Omental fat pad (tissue), 4 donors: ENCODE data around the gene ANKRD44. TPM values are rescaled to one million over a fixed set of nuclear protein-coding genes. Genes with fewer than 3 reads are reported as not detected.

ENCODE experiments used
- ATAC-seq: fragments of 150-250 bp; one replicate; pipeline ENCODE4 v1.9.1; 2016; ENCODE audit warnings: mild to moderate bottlenecking, moderate library complexity; ENCODE audit not compliant: low FRiP score
- DNase-seq: peaks from one replicate; pipeline ENCODE4 v3.0.0-alpha.2; 2019; ENCODE audit warnings: low spot score
- total RNA-seq, 4 donors: library from RNA; depleted of rRNA; stranded (reverse); fragments of >200 nt; gene quantifications; one replicate each; pipeline ENCODE4 v1.1.0, GENCODE V29; 2016
- TF ChIP-seq, protein P1 (sequence below), 3 donors: fragments of 450-650 bp; IDR thresholded peaks; one replicate each; pipeline ENCODE4 v1.5.1; 2016 to 2017; ENCODE audit warnings: antibody characterized with exemption in 3 of 3, mild to moderate bottlenecking in 3 of 3, moderate library complexity in 2 of 3

Gene ANKRD44
- total RNA-seq, 4 donors from 2014 or later: 18.4 to 56.3 (median 30.1) TPM

DNA sequence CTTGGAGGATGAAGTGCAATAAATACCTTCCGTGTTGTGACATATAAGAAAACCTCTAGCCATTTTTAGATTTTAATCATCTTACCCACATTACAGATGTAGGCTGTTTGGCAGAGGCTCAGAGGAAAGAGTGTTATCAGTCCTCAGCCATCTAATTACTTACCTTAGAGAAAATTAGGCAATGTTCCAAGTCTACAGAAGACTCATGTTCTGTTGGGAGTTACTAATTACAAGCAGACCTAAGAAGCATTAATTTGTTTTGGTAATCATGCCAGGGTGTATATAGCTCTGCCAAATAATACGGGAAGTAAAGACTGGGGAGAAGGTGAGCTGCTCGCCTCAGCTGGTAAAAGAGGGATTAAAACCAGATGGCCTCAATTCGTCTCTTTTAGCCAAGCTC is 258.2 kb downstream of the ANKRD44 start:
- no peak for DNase-seq
- no peak for ATAC-seq
- TF ChIP-seq, protein P1, sequence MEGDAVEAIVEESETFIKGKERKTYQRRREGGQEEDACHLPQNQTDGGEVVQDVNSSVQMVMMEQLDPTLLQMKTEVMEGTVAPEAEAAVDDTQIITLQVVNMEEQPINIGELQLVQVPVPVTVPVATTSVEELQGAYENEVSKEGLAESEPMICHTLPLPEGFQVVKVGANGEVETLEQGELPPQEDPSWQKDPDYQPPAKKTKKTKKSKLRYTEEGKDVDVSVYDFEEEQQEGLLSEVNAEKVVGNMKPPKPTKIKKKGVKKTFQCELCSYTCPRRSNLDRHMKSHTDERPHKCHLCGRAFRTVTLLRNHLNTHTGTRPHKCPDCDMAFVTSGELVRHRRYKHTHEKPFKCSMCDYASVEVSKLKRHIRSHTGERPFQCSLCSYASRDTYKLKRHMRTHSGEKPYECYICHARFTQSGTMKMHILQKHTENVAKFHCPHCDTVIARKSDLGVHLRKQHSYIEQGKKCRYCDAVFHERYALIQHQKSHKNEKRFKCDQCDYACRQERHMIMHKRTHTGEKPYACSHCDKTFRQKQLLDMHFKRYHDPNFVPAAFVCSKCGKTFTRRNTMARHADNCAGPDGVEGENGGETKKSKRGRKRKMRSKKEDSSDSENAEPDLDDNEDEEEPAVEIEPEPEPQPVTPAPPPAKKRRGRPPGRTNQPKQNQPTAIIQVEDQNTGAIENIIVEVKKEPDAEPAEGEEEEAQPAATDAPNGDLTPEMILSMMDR (IDR thresholded peaks at IDR 0.05): no peak

DNA sequence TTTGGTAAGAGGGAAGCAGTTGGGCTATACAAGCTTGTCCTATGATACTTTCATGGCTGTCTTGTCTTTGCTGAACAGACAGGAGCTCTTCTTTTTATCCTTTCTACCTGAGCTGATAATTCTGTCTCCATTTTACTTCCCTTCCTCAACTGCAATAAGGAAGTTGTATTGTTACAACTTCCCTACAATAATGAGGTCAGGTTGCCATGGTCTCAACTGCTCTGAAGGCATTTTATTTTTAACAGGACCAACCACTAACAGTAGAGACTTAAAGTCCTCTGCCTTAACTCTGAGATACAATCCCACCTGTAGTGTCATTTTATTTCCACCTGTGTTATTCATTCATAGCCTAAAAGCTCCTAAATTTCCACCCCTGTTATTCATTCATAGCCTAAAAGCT is 265.5 kb downstream of the ANKRD44 start:
- ATAC-seq: no peak
- TF ChIP-seq, protein P1 (IDR thresholded peaks at IDR 0.05): no peak

DNA sequence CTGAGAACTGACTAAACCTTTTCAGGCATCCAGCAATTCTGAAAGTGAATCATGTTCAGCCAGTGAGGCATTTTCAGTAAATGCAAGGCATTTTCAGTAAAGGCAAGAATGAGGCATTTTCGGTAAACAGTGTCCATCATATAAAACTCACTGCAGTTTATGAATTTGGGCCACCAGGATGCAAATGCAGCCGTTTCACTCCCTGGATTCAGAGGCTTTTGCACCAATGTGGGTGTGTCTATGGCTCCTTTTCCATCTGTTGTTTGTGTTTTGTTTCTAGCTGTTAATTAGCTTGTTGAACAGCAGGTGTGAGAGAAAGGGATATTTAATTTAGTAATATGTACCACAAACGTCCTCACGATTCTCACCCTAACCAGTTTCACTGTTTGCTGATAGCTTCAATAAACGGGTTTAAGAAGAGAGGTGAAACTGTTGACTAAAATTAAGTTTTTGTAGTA is 267.8 kb downstream of the ANKRD44 start:
- ATAC-seq: no peak
- DNase-seq: no peak

More for the DNA sequence above, 265.5 kb downstream of the ANKRD44 start:
- DNase-seq: no peak

DNA sequence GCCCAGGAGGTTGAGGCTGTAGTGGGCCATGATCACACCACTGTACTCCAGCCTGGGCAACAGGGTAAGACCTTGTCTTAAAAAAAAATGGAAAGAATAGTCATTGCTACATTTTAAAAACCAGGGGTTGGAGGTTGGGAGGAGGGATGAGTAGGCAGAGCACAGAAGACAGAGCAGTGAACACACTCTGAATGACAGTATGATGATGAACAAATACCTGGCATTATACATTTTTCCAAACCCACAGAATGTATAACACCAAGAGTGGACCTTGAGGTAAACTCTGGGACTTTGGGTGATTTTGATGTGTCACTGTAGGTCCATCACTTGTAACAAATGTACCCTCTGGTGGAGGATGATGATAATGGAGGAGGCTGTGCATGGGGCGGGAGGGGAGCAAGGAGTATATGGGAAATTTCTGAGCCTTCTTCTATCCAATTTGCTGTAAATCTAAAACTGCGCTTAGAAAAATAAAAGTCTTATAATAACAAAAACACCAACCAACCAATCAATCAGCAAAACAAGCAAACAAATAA is 272.6 kb downstream of the ANKRD44 start:
- TF ChIP-seq, protein P1 (IDR thresholded peaks at IDR 0.05): no peak
- DNase-seq: no peak
- ATAC-seq: no peak

More for the DNA sequence above, 267.8 kb downstream of the ANKRD44 start:
- TF ChIP-seq, protein P1 (IDR thresholded peaks at IDR 0.05): no peak

DNA sequence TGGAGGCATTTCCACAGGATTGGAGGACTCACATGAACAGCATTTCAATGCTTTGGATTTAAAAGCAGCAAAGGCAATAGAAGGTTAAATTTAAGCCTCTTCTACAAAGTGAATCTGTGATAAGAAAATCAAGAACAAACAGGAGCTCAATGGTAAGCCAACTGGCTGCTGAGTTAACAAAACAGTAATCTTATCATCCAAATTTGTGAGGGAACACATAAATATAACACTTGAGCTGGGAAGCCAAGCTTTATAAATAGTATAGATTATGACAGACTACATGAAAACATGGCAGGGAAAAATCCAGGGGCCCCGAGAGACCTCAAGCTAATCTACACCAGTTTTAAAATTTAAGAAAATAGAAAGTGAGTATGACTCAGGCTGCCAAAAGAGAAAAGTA is 275.6 kb downstream of the ANKRD44 start:
- DNase-seq: no peak
- TF ChIP-seq, protein P1 (IDR thresholded peaks at IDR 0.05): no peak
- ATAC-seq: no peak

DNA sequence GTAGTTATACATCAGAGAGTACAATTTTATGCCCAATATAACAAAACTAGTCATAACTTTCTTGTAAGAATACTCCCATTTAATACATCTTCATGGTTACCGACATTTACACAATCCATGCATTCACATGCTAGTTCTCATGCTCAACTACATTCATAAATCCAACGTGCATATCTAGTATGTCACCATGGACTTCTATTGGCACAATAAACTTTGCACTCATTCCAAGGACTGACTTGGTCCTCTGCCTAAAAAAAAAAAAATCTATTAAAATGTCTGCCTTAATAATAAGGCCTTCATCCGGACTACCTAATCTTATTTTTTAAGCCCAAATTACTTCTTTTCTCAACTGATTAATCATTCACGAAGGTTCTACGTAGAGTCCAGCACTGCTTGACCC is 276.3 kb downstream of the ANKRD44 start:
- DNase-seq (no peak), ATAC-seq (no peak)
- TF ChIP-seq, protein P1 (IDR thresholded peaks at IDR 0.05): no peak

DNA sequence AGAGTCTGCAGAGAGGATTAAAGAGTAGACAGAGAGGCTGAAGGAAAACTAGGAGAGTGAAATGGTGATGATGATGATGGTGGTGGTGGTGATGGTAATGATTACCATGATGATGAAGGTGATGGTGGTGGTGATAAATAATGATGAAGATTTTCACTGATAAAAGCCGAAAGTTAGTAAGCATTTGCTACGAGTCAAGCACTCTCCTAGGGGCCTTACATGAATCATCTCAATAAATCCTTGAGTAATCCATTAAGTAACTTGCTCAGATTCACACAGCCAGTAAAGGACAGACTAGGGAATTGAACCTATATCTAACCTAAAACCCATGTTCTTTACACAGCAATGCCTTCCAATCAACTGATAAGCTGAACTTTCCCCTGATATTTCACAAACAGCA is 277.4 kb downstream of the ANKRD44 start:
- TF ChIP-seq, protein P1 (IDR thresholded peaks at IDR 0.05): no peak
- ATAC-seq (no peak), DNase-seq (no peak)
